HG03097 (cell line): Measurements from ENCODE around the gene PTPN5.

Experiments used
- ATAC-seq: cut with Tn5 transposase; IDR thresholded peaks from one replicate; pipeline ENCODE4 v1.9.1; 2021; ENCODE audit not compliant: unreplicated experiment, low FRiP score

PTPN5 gene

GRCh38 chr11:18773681-18774080 lies 17.9 kb downstream of the PTPN5 start:
- no peak for ATAC-seq

- no peak for ATAC-seq
Observed at GRCh38 chr11:18773104-18773503, 18.5 kb downstream of the PTPN5 start.

GRCh38 chr11:18772211-18772610 lies 19.4 kb downstream of the PTPN5 start:
- no peak for ATAC-seq

DNA sequence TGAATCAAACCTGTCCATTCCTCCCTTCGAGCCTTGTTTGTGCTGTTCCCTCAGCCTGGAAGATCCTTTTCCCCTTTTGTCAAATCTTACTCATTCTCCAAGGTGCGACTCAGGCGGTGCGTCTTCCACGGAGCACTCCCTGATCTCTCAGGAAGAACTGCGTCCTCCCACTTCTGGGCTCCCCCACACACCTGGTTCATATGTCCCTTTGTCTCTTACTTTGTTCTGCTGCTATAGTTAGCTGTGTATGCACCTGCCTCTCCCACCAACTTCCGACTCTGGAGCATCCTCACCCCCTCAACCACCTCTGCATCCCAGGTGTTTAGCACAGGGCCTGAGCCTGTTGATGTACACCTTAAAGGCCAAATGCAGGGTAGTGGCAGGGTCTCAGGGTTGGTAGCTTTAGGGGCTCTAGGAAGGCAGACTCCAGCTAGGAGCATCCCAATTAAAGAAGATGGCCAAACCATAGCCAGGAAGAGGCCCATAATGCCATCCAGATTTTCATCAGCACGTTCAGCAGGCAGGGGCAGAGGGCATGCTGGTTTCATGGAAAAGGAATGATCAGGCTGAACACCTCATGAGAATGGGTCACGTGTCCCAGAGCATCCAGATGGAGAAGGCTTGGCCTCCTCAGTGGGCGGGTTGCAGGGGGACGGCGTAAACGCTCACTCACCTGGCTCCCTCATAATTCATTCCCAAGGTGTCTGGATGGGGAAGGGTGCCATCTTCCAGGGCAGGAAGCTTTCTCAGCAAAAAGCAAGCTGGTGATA lies 20.1 kb downstream of the PTPN5 start:
- no peak for ATAC-seq

DNA sequence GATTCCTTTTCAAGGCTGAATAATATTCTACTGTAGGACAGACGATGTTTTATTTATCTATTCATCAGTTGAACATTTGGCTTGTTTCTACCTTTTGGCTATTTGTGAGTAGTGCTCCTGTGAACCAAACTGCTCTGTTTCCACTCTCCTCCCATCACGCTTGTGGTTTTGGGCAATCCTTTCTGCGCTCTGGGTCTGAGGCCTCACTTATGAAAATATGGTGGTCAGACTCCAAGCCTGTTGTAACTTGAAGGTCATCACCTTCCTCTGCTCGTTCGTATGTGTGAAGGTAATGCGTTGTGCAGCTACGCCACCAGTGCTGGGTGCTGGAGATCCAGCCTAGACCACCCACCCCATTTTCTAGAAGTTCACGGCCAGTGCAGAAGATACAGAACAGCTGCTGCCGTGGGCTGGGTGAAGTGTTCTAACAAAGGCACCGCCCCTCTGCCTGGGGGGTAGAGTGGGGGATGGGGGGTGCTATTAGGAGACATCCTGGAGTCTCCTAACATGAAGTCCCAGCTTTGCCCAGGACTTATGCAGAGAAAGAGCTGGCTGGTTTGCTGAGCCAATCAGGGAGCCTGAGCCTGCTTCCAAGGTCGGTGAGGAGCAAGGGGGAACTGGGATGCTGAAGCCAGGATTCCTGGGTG lies 21.0 kb downstream of the PTPN5 start:
- ATAC-seq: no peak

- peak; percentile 59 for ATAC-seq
Observed at GRCh38 chr11:18769802-18770456, 21.7 kb downstream of the PTPN5 start.

DNA sequence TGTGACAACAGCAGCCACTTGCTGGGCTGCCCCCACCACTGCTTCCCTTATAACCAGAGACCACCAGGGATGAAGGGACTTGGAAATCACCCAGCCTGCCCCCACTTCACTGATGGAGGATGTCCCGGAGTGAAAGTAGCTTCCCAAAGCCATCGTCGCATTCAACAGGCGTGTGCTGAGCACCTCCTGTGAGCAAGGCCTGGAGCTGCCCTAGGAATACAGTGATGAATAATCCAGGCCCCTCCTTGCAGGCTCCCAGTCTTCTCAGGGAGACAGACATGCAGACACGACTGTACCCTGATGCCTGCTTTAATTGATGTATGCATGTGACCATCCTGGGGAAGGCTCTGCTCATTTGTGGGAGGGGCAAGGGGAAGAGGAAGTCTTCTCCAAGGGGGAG lies 22.6 kb downstream of the PTPN5 start:
- no peak for ATAC-seq

DNA sequence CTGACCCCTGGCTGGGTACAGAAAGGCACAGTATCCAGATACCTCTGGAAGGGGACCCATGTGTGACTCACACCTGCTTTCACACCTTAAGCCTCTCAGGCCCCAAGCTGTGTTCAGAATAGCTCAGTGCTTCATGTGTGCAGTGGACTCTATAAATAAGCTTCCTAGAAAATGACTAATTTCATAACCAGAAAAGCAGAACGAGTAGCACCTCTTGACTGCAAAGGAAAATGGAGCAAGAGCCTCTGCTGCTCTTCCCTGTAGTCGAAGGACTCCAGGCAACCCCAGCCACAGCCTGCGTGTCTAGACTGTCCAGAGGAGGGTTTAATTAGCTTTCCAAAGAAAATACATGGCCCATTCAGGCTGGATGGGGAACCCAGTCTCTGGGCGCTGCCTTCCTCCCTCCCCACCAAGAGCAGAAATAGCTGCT lies 23.1 kb downstream of the PTPN5 start:
- peak; percentile 70 for ATAC-seq

DNA sequence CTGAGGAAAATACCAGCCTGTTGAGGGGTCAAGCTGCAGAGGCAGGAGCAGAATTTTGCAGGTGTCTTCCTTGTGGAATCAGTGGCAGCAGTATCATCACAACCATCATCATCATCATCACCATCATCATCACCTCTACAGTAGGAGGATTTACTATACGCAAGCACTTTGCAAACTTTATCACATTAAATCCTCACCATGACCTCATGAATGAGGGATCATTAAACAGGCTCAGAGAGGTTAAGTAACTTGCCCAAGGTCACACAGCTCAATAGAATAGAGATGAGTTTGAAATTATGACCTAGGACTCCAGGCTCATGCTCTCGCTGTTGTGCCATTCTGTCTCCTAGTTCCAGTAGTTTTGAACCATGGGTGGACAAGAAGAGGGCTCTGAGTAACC lies 25.6 kb downstream of the PTPN5 start:
- ATAC-seq: no peak

- ATAC-seq: no peak
Observed at GRCh38 chr11:18765554-18765953, 26.0 kb downstream of the PTPN5 start.

DNA sequence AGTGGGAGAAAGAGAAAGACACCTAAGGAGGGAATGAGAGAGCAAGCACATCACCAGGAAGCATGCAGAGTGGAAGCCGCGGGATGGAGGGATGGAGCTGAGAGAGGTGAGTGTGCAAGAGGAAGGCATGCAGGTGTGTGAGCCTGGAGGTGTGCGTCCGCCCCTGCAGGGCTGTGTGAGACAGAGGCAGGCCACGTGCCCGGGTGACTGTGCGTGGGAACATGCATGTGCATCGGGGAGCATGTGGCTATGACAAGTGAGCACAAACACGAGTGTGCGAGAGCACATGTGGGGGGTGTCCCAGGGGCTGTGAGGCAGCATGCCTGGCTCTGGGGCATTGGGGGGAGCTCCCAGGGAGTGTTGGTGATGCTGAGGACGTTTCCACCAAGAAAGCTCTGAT lies 29.9 kb downstream of the PTPN5 start:
- no peak for ATAC-seq

- no peak for ATAC-seq
Observed at GRCh38 chr11:18761144-18761543, 30.5 kb downstream of the PTPN5 start.

GRCh38 chr11:18757811-18758210 lies 33.8 kb downstream of the PTPN5 start:
- no peak for ATAC-seq

DNA sequence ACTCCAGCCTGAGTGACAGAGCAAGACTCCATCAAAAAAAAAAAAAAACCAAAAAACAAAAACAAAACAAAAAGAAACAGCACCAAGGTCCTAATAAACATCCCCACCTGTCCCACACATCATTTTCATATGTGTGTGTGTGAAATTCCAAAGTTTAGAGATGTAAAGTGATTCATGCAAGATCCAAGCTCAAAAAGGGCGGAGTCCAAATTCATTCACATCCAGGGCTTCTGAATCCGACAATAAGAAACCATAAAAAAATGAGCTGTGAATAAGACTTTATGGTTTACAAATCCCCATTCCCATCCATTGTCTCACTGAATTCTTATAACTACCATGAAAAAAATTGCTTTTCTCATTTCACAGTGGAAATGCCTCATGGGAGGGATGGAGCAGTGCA lies 34.7 kb downstream of the PTPN5 start:
- no peak for ATAC-seq

- ATAC-seq: no peak
Observed at GRCh38 chr11:18754308-18754707, 37.3 kb downstream of the PTPN5 start.

DNA sequence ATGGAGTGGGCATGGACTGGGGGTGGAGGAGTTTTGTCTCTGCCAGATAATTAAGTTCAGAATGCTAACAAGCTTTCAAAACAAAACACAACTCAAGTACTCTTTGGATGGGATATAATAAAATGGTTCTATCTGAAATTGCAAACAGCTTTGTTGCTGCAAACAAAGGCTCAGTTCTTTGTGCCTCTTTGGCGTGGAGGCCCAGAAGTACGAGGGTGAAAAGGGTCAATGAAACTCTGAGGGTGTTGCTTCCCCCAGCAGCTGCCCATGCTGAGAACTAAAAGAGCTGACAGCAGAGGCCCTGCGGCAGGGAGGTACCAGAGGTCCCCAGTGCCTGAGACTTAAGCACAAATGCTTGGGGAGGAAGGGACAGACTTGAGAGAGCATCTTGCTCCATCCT lies 39.1 kb downstream of the PTPN5 start:
- ATAC-seq: no peak

GRCh38 chr11:18750944-18751343 lies 40.7 kb downstream of the PTPN5 start:
- ATAC-seq: no peak

DNA sequence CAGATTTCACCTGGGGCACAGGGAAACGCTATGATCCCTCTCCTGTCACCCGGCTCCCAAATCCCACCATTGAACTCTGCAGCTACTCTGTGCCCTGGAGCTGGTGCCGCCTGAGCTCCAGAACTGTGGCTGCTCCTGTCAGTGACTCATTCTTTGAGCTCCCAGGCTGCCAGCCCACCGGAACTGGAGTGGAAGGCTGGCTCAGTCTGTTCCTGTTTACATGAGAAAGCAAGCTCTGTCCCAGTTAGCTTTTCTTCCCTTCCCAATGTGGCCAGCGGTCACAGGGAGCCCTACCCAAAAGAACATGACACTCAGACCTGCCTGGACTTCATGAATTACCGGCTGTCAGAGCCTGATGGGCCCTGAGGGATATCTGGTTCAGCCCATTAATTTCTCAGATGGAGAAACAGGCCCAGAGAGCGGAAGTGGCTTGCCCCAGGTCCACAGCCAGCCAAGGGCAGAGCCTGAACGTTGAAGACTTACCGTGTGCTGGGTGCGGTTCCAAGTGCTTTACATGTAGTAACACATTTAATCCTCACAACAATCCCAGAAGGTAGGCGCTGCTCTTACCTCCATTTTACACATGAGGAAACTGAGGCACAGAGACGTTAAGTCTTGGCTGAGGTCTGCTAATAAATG lies 41.8 kb downstream of the PTPN5 start:
- ATAC-seq: no peak

DNA sequence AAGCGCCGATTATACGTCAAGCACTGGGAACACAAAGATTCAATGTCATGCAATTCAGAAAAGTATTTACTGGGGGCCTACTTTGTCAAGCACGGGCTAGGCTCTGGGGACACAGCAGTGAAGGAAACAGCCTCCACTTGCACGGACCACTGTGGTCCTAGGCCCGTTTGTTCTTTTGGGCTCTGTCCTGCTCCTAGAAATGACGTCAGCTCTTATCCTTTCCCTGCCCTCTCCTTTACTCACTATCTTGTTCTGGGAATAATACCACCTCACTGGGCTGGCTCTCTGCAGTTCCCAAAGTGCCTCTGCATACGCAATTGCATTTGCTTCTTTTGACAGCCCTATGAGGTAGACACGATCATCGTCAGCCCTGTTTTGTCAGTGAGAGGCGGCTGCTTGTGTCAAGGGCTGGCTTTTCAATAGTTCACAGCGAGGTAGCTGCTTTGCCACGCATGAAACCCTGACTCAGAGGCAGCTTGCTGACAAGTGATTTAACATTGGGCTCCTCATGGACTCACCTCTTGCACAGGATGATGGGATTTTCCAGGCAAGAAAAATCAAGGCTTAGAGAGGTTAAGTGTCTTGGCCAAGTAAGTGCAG lies 42.7 kb downstream of the PTPN5 start:
- no peak for ATAC-seq

DNA sequence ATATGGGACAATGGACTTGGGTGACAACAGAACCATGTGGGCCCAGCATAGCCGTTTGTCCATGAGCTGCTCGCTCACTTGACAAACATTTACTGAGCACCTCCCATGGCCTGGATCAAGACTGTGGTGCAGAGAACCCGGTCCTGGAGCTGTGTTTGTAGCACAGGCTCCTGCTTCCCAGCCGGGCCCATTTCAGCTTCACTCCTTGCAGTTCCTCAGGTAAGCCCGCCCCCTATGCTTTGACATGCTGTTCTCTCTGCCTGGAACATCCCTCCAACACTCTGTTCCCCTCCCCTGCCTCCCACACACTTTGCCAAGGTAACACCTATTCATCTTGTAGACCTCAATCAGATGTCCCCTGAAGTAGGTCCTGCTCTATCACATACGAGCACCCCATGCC lies 46.3 kb downstream of the PTPN5 start:
- no peak for ATAC-seq
